ENCODE results near the gene CDC34. TPM values are rescaled to one million over a fixed set of nuclear protein-coding genes. Genes with fewer than 3 reads are reported as not detected.

The CDC34 gene
- total RNA-seq, 1 experiment from 2014 or later, result 87.4 TPM

DNA sequence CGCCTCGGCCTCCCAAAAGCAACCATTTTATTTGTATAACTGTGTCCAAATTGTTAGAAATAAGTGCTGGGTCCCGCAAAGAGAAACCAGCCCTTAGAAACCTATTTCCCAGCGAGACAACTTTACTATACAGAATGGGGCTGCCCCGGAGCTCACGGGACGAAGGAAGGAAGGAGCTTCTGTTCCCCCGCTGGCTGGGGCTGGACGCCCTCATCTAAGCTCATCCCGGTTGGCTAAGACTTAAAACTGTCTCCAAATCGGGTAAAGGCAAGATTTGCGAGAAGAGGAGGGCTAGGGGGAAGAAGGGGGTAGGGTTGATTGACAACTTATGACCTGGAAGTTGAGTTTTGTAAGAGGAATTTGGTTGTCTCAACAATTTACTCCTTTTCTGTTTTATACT lies 28.6 kb downstream of the CDC34 start:
- intact Hi-C loops (cut with micrococcal nuclease), result no loop called here
- H3K4me3 ChIP-seq (replicated peaks in 1 of 2; ENCODE audit: low read depth in 1 of 2, low read length in 2 of 2), result no peak overlapping the region
- no peaks in the 10 kb centered on the region; a peak in 1 of 4 replicates for H3K36me3 ChIP-seq (ENCODE audit: control insufficient read depth in 1 of 2, insufficient read depth in 2 of 2, low read length in 2 of 2)
- no peaks in the 10 kb centered on the region for H3K9me3 ChIP-seq (ENCODE audit: control insufficient read depth in 1 of 2, insufficient read depth in 1 of 2, low read depth in 1 of 2, low read length in 2 of 2)
- BruUV-seq (replicated peaks), result no TSS peak
- ATAC-seq (no peak), DNase-seq (ENCODE audit: low read depth, low spot score) (no peak)
- H3K9me2 ChIP-seq (ENCODE audit: insufficient read depth), result no peaks in the 10 kb centered on the region
- H3K9ac ChIP-seq (ENCODE audit: low read length), result no peak overlapping the region
- no peaks in the 10 kb centered on the region for H4K20me1 ChIP-seq (ENCODE audit: insufficient read depth)
- H2AFZ ChIP-seq (ENCODE audit: low read depth, low read length, poor library complexity, severe bottlenecking), result no peak overlapping the region
- RAD21 ChIA-PET (ENCODE audit: low non-redundant PET in 1 of 2, low total read pairs in 2 of 2, uncharacterized antibody in 2 of 2, unreplicated experiment in 2 of 2), result no interaction called here
- POLR2A ChIA-PET, result no interaction called here
- H3K4me1 ChIP-seq (ENCODE audit: control insufficient read depth in 1 of 2, insufficient read depth in 2 of 2, low read length in 2 of 2), result peaks cover 14 to 18% of the 10 kb centered on the region in 2 experiments
- H3K27me3 ChIP-seq (ENCODE audit: insufficient read depth, low read length), result no peaks in the 10 kb centered on the region
- TF ChIP-seq YY1 (IDR thresholded peaks at IDR 0.05; ENCODE audit: extremely low read depth, insufficient replicate concordance, low read depth, low read length) (no peak), EZH2 (IDR thresholded peaks at IDR 0.05) (no peak), ZFX (IDR thresholded peaks at IDR 0.05) (no peak), ELF1 (IDR thresholded peaks at IDR 0.05; ENCODE audit: borderline replicate concordance, low read depth) (no peak), CBX3 (IDR thresholded peaks at IDR 0.05; ENCODE audit: low read depth) (no peak), EZH2phosphoT487 (IDR thresholded peaks at IDR 0.05; ENCODE audit: borderline replicate concordance) (no peak), RAD21 (IDR thresholded peaks at IDR 0.05; ENCODE audit: low read depth) (no peak), FOSL1 (IDR thresholded peaks at IDR 0.05; ENCODE audit: low read depth) (no peak), EGR1 (IDR thresholded peaks at IDR 0.05; ENCODE audit: low read depth) (no peak), SIN3A (IDR thresholded peaks at IDR 0.05; ENCODE audit: low read depth) (no peak)
- TF ChIP-seq, protein P1, sequence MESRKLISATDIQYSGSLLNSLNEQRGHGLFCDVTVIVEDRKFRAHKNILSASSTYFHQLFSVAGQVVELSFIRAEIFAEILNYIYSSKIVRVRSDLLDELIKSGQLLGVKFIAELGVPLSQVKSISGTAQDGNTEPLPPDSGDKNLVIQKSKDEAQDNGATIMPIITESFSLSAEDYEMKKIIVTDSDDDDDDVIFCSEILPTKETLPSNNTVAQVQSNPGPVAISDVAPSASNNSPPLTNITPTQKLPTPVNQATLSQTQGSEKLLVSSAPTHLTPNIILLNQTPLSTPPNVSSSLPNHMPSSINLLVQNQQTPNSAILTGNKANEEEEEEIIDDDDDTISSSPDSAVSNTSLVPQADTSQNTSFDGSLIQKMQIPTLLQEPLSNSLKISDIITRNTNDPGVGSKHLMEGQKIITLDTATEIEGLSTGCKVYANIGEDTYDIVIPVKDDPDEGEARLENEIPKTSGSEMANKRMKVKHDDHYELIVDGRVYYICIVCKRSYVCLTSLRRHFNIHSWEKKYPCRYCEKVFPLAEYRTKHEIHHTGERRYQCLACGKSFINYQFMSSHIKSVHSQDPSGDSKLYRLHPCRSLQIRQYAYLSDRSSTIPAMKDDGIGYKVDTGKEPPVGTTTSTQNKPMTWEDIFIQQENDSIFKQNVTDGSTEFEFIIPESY (IDR thresholded peaks at IDR 0.05; ENCODE audit: extremely low read depth, insufficient replicate concordance, low read length), result no peak
- TF ChIP-seq, protein P2, sequence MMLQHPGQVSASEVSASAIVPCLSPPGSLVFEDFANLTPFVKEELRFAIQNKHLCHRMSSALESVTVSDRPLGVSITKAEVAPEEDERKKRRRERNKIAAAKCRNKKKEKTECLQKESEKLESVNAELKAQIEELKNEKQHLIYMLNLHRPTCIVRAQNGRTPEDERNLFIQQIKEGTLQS (IDR thresholded peaks at IDR 0.05), result no peak
- TF ChIP-seq, protein P3, sequence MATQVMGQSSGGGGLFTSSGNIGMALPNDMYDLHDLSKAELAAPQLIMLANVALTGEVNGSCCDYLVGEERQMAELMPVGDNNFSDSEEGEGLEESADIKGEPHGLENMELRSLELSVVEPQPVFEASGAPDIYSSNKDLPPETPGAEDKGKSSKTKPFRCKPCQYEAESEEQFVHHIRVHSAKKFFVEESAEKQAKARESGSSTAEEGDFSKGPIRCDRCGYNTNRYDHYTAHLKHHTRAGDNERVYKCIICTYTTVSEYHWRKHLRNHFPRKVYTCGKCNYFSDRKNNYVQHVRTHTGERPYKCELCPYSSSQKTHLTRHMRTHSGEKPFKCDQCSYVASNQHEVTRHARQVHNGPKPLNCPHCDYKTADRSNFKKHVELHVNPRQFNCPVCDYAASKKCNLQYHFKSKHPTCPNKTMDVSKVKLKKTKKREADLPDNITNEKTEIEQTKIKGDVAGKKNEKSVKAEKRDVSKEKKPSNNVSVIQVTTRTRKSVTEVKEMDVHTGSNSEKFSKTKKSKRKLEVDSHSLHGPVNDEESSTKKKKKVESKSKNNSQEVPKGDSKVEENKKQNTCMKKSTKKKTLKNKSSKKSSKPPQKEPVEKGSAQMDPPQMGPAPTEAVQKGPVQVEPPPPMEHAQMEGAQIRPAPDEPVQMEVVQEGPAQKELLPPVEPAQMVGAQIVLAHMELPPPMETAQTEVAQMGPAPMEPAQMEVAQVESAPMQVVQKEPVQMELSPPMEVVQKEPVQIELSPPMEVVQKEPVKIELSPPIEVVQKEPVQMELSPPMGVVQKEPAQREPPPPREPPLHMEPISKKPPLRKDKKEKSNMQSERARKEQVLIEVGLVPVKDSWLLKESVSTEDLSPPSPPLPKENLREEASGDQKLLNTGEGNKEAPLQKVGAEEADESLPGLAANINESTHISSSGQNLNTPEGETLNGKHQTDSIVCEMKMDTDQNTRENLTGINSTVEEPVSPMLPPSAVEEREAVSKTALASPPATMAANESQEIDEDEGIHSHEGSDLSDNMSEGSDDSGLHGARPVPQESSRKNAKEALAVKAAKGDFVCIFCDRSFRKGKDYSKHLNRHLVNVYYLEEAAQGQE (IDR thresholded peaks at IDR 0.05; ENCODE audit: low read depth), result no peak
- no peaks in the 10 kb centered on the region for H3K79me2 ChIP-seq (ENCODE audit: insufficient read depth, low read length)
- CTCF ChIA-PET, result no interaction called here
- no peak overlapping the region for H3K27ac ChIP-seq (ENCODE audit: low read depth, low read length)
- H3K4me2 ChIP-seq (ENCODE audit: low read length), result no peak overlapping the region
